H9 (cell line): ENCODE measurements around the gene ARHGDIB. TPM values are rescaled to one million over a fixed set of nuclear protein-coding genes. Genes with fewer than 3 reads are reported as not detected.

Experiments
- DNase-seq: peaks from one replicate; pipeline ENCODE4 v3.0.0-alpha.2; 2017
- H2AFZ ChIP-seq: one replicate; pipeline ENCODE4 v1.6.1; 2013; ENCODE audit warnings: mild to moderate bottlenecking, low read length, control low read depth, moderate library complexity
- H2AK5ac ChIP-seq: 2 replicates; pipeline ENCODE4 v1.6.1; 2013; ENCODE audit warnings: low read length, control low read depth, mixed read lengths; ENCODE audit not compliant: insufficient read length
- H2BK120ac ChIP-seq: one replicate; pipeline ENCODE4 v1.6.1; 2013; ENCODE audit warnings: low read depth, mild to moderate bottlenecking, low read length, control low read depth, inconsistent platforms; ENCODE audit not compliant: poor library complexity, severe bottlenecking
- H2BK12ac ChIP-seq: 2 replicates; pipeline ENCODE4 v1.6.1; 2013; ENCODE audit warnings: low read length, control low read depth, mixed read lengths, low read depth; ENCODE audit not compliant: insufficient read length
- H2BK15ac ChIP-seq: 2 replicates; pipeline ENCODE4 v1.6.1; 2013; ENCODE audit warnings: low read depth, low read length, control low read depth
- H2BK20ac ChIP-seq: one replicate; pipeline ENCODE4 v1.6.1; 2013; ENCODE audit warnings: low read depth, mild to moderate bottlenecking, low read length, control low read depth, inconsistent platforms; ENCODE audit not compliant: poor library complexity, severe bottlenecking
- H2BK5ac ChIP-seq: 2 replicates; pipeline ENCODE4 v1.6.1; 2013; ENCODE audit warnings: low read length, control low read depth, mixed read lengths; ENCODE audit not compliant: insufficient read length
- H3K14ac ChIP-seq: 2 replicates; pipeline ENCODE4 v1.6.1; 2013; ENCODE audit warnings: low read length, control low read depth; ENCODE audit not compliant: insufficient read depth
- H3K18ac ChIP-seq: 2 replicates; pipeline ENCODE4 v1.6.1; 2013; ENCODE audit warnings: low read depth, mild to moderate bottlenecking, mixed read lengths, low read length, control low read depth; ENCODE audit not compliant: insufficient read length
- H3K23ac ChIP-seq: 2 replicates; pipeline ENCODE4 v1.6.1; 2013; ENCODE audit warnings: low read length, control low read depth, mixed read lengths, low read depth; ENCODE audit not compliant: insufficient read length
- H3K23me2 ChIP-seq: 2 replicates; pipeline ENCODE4 v1.6.1; 2013; ENCODE audit warnings: low read depth, mild to moderate bottlenecking, mixed read lengths, low read length, control low read depth; ENCODE audit not compliant: insufficient read length, poor library complexity, severe bottlenecking
- H3K27ac ChIP-seq: 2 replicates; pipeline ENCODE4 v1.5.1; 2013; ENCODE audit warnings: low read length, control low read depth, mixed read lengths, low read depth; ENCODE audit not compliant: insufficient read length
- H3K27me3 ChIP-seq: 2 replicates; pipeline ENCODE4 v1.6.1; 2013; ENCODE audit warnings: low read length, control low read depth, inconsistent platforms; ENCODE audit not compliant: insufficient read depth
- H3K4ac ChIP-seq: 2 replicates; pipeline ENCODE4 v1.6.1; 2013; ENCODE audit warnings: low read depth, mild to moderate bottlenecking, control low read depth, inconsistent platforms, low read length, moderate library complexity
- H3K4me1 ChIP-seq: 2 replicates; pipeline ENCODE4 v1.6.1; 2013; ENCODE audit warnings: low read length, control low read depth, inconsistent platforms; ENCODE audit not compliant: insufficient read depth
- H3K4me2 ChIP-seq: 2 replicates; pipeline ENCODE4 v1.6.1; 2013; ENCODE audit warnings: low read length, control low read depth, mixed read lengths; ENCODE audit not compliant: insufficient read length, insufficient read depth
- H3K56ac ChIP-seq: 2 replicates; pipeline ENCODE4 v1.6.1; 2013; ENCODE audit warnings: low read depth, mild to moderate bottlenecking, mixed read lengths, low read length, control low read depth; ENCODE audit not compliant: insufficient read length
- H3K79me1 ChIP-seq: 2 replicates; pipeline ENCODE4 v1.6.1; 2013; ENCODE audit warnings: low read depth, mild to moderate bottlenecking, moderate library complexity, low read length, control low read depth, inconsistent platforms; ENCODE audit not compliant: insufficient read depth, poor library complexity, severe bottlenecking
- H3K79me2 ChIP-seq: 2 replicates; pipeline ENCODE4 v1.6.1; 2013; ENCODE audit warnings: low read length, control low read depth, inconsistent platforms; ENCODE audit not compliant: insufficient read depth
- H3K9ac ChIP-seq: 2 replicates; pipeline ENCODE4 v1.6.1; 2013; ENCODE audit warnings: low read length, control low read depth, mixed read lengths; ENCODE audit not compliant: insufficient read length; ENCODE audit errors: extremely low read depth
- H3K9me3 ChIP-seq: one replicate; pipeline ENCODE4 v1.6.1; 2013; ENCODE audit warnings: low read depth, low read length, inconsistent platforms; ENCODE audit not compliant: control insufficient read depth
- H3T11ph ChIP-seq: one replicate; pipeline ENCODE4 v1.6.1; 2013; ENCODE audit warnings: mild to moderate bottlenecking, low read length, control low read depth, inconsistent platforms
- H4K20me1 ChIP-seq: one replicate; pipeline ENCODE4 v1.6.1; 2013; ENCODE audit not compliant: control insufficient read depth, insufficient read length, insufficient read depth
- H4K5ac ChIP-seq: 2 replicates; pipeline ENCODE4 v1.6.1; 2013; ENCODE audit warnings: low read depth, mild to moderate bottlenecking, mixed read lengths, low read length, control low read depth; ENCODE audit not compliant: insufficient read length
- H4K8ac ChIP-seq: replicated peaks from 2 replicates; pipeline ENCODE4 v1.6.1; 2013; ENCODE audit warnings: low read length, control low read depth, mixed read lengths, low read depth; ENCODE audit not compliant: insufficient read length
- H4K91ac ChIP-seq: 2 replicates; pipeline ENCODE4 v1.6.1; 2013; ENCODE audit warnings: low read depth, mild to moderate bottlenecking, moderate library complexity, mixed read lengths, low read length, control low read depth; ENCODE audit not compliant: insufficient read length
- H3K27ac Mint-ChIP-seq, 3 experiments: 2 replicates in 2 of 3; 3 replicates in 1 of 3; pipeline ENCODE4 v1.8.0; 2020 to 2021; ENCODE audit warnings: mixed read lengths in 3 of 3, mild to moderate bottlenecking in 1 of 3, moderate library complexity in 1 of 3
- H3K27me3 Mint-ChIP-seq: 2 replicates; pipeline ENCODE4 v1.8.0; 2021; ENCODE audit warnings: low read depth, mild to moderate bottlenecking, moderate library complexity, mixed read lengths
- H3K36me3 Mint-ChIP-seq, 3 experiments: 2 replicates in 2 of 3; 3 replicates in 1 of 3; pipeline ENCODE4 v1.8.0; 2020 to 2021; ENCODE audit warnings: low read depth in 3 of 3, mixed read lengths in 3 of 3; ENCODE audit not compliant: insufficient read depth in 1 of 3
- H3K4me1 Mint-ChIP-seq, 2 experiments: 2 replicates each; pipeline ENCODE4 v1.8.0; 2020; ENCODE audit warnings: mixed read lengths in 2 of 2
- H3K4me3 Mint-ChIP-seq, 2 experiments: 2 replicates in 1 of 2; 3 replicates in 1 of 2; pipeline ENCODE4 v1.8.0; 2020 to 2021; ENCODE audit warnings: mild to moderate bottlenecking in 2 of 2, mixed read lengths in 2 of 2, moderate library complexity in 1 of 2
- H3K9me3 Mint-ChIP-seq, 2 experiments: 2 replicates in 1 of 2; 3 replicates in 1 of 2; pipeline ENCODE4 v1.8.0; 2020; ENCODE audit warnings: mild to moderate bottlenecking in 2 of 2, mixed read lengths in 2 of 2, moderate library complexity in 1 of 2
- CTCF ChIP-seq: fragments of 200-600 bp; sonication (generic); conservative IDR thresholded peaks from 3 replicates; pipeline ENCODE4 v1.8.0; 2021; ENCODE audit warnings: antibody characterized with exemption, mild to moderate bottlenecking
- whole genome bisulfite sequencing: extraction: QIAGEN DNeasy Blood & Tissue Kit; methylation state at CpG from one replicate; pipeline ENCODE4 v1.1.7; 2013; ENCODE audit warnings: missing lambda C conversion rate, low lambda C conversion rate, mixed read lengths; ENCODE audit not compliant: insufficient read length; ENCODE audit errors: extremely low coverage; 5-methylcytosine and 5-hydroxymethylcytosine counted together
- total RNA-seq: library from RNA; stranded (reverse); gene quantifications from 2 replicates; pipeline ENCODE4 v1.2.1, GENCODE V29; 2021

ARHGDIB gene
- total RNA-seq, 1 experiment from 2014 or later: 0.44 TPM

GRCh38 chr12:14950982-14951746 is 10.2 kb downstream of the ARHGDIB start:
- Histone ChIP-seq H3K56ac (no peak overlapping the region), H3K23me2 (no peaks in the 10 kb centered on the region), H3K23ac (no peak overlapping the region), H2BK5ac (no peak overlapping the region), H3K4me1 (peaks cover 7% of the 10 kb centered on the region; the same call in 1 of the 2 replicates), H2BK12ac (no peak overlapping the region), H3K27me3 (no peaks in the 10 kb centered on the region), H3K4ac (no peak overlapping the region), H3T11ph (no peak overlapping the region), H4K8ac (no peak overlapping the region), H3K27ac (no peak overlapping the region), H2BK20ac (no peak overlapping the region), H3K79me1 (no peaks in the 10 kb centered on the region), H3K79me2 (no peaks in the 10 kb centered on the region), H4K5ac (no peak overlapping the region), H3K18ac (no peak overlapping the region), H4K91ac (no peak overlapping the region), H4K20me1 (no peaks in the 10 kb centered on the region), H3K4me2 (no peak overlapping the region), H2AK5ac (no peak overlapping the region), H3K9me3 (no peaks in the 10 kb centered on the region), H2BK120ac (no peak overlapping the region), H3K14ac (no peak overlapping the region), H2BK15ac (no peak overlapping the region), H3K9ac (no peak overlapping the region), H2AFZ (no peak overlapping the region)
- H3K27me3 Mint-ChIP-seq: no peaks in the 10 kb centered on the region; the same call in 1 of the 2 replicates
- no CpG with 5 or more reads among the region's 6 CpGs for WGBS
- peaks cover 10 to 11% of the 10 kb centered on the region in 2 experiments for H3K4me1 Mint-ChIP-seq
- H3K4me3 Mint-ChIP-seq: no peak overlapping the region
- H3K27ac Mint-ChIP-seq: no peak overlapping the region
- peak; percentile 70 for DNase-seq
- TF ChIP-seq CTCF: no peak
- H3K36me3 Mint-ChIP-seq: no peaks in the 10 kb centered on the region
- H3K9me3 Mint-ChIP-seq: no peaks in the 10 kb centered on the region
